Measurements from ENCODE around the gene DRD1.
A peak's percentile ranks its signal among the peaks of the same experiment; 100 is the strongest.

The DRD1 gene

GRCh38 chr5:175444060-175444904, at the start of gene DRD1:
DRD1 (minus strand) TSS chr5:175444182; CDS start chr5:175443099, 1,083 bp downstream.
- peak; percentile 66 for DNase-seq

- no peak for DNase-seq
These were observed 49.7 kb upstream of the DRD1 start for GRCh38 chr5:175493726-175494125.

GRCh38 chr5:175493260-175493659, 49.3 kb upstream of the DRD1 start:
- DNase-seq, result no peak

GRCh38 chr5:175491223-175491622, 47.2 kb upstream of the DRD1 start:
- no peak for DNase-seq

GRCh38 chr5:175489693-175490443, 45.9 kb upstream of the DRD1 start:
- no peak for DNase-seq

- DNase-seq, result no peak
These were observed 43.7 kb upstream of the DRD1 start for GRCh38 chr5:175487514-175488222.

GRCh38 chr5:175485631-175486030, 41.6 kb upstream of the DRD1 start:
- no peak for DNase-seq

GRCh38 chr5:175484829-175485228, 40.8 kb upstream of the DRD1 start:
- DNase-seq, result no peak

- DNase-seq, result no peak
These were observed 40.3 kb upstream of the DRD1 start for GRCh38 chr5:175484322-175484721.

- no peak for DNase-seq
These were observed 39.4 kb upstream of the DRD1 start for GRCh38 chr5:175483337-175483736.

- peak; percentile 11 for DNase-seq
These were observed 35.3 kb upstream of the DRD1 start for GRCh38 chr5:175479125-175479881.

GRCh38 chr5:175478384-175479124, 34.6 kb upstream of the DRD1 start, which contains the start of gene SFXN1:
SFXN1 (plus strand) TSS chr5:175478560; CDS start chr5:175492104, 13,544 bp downstream.
- DNase-seq, result peak; percentile 86

- DNase-seq, result no peak
These were observed 34.0 kb upstream of the DRD1 start for GRCh38 chr5:175478008-175478383.

- DNase-seq, result no peak
These were observed 33.5 kb upstream of the DRD1 start for GRCh38 chr5:175477440-175477839.

- DNase-seq, result no peak
These were observed 31.3 kb upstream of the DRD1 start for GRCh38 chr5:175475248-175475647.

GRCh38 chr5:175472378-175472777, 28.4 kb upstream of the DRD1 start:
- DNase-seq, result no peak

GRCh38 chr5:175471628-175472027, 27.6 kb upstream of the DRD1 start:
- DNase-seq, result no peak

- DNase-seq, result no peak
These were observed 27.2 kb upstream of the DRD1 start for GRCh38 chr5:175471196-175471595.

GRCh38 chr5:175470781-175471180, 26.8 kb upstream of the DRD1 start:
- DNase-seq, result no peak

- no peak for DNase-seq
These were observed 25.9 kb upstream of the DRD1 start for GRCh38 chr5:175469916-175470315.

GRCh38 chr5:175468892-175469291, 24.9 kb upstream of the DRD1 start:
- DNase-seq, result no peak
